CD4-positive, alpha-beta T cell treated with Interleukin-2 at 100 ng/mL for 4 hours (primary cell): Measurements from ENCODE around the gene OGFR.
"Not testable (repeated sequence)": the region's sequence is repeated elsewhere in the genome, so short reads cannot be mapped to it uniquely, and the experiment has no call there.

Source experiments
- DNase-seq: peaks from one replicate; pipeline ENCODE4 v3.0.0-alpha.2; 2020; ENCODE audit warnings: low spot score

OGFR gene

GRCh38 chr20:62838128-62838891 lies 33.7 kb downstream of the OGFR start:
- DNase-seq: no peak

- DNase-seq: no peak
Measured at GRCh38 chr20:62839261-62839660, 34.6 kb downstream of the OGFR start.

- DNase-seq: no peak
Measured at GRCh38 chr20:62839816-62840215, 35.2 kb downstream of the OGFR start.

- DNase-seq: no peak
Measured at GRCh38 chr20:62840244-62841197, 35.9 kb downstream of the OGFR start.

- no peak for DNase-seq
Measured at GRCh38 chr20:62841705-62842212, 37.1 kb downstream of the OGFR start.

- no peak for DNase-seq
Measured at GRCh38 chr20:62843656-62844055, 39.0 kb downstream of the OGFR start.

- DNase-seq: no peak
Measured at GRCh38 chr20:62844182-62844581, 39.5 kb downstream of the OGFR start.

- no peak for DNase-seq
Measured at GRCh38 chr20:62845416-62846160, 41.0 kb downstream of the OGFR start.

GRCh38 chr20:62846166-62846890 lies 41.7 kb downstream of the OGFR start:
- DNase-seq: no peak

GRCh38 chr20:62848917-62849316 lies 44.3 kb downstream of the OGFR start:
- not testable (repeated sequence) for DNase-seq

GRCh38 chr20:62849431-62849830 lies 44.8 kb downstream of the OGFR start:
- DNase-seq: no peak

GRCh38 chr20:62850333-62850974 lies 45.8 kb downstream of the OGFR start:
- no peak for DNase-seq

- no peak for DNase-seq
Measured at GRCh38 chr20:62852196-62852595, 47.6 kb downstream of the OGFR start.

GRCh38 chr20:62852841-62853240 lies 48.2 kb downstream of the OGFR start:
- DNase-seq: no peak

GRCh38 chr20:62853304-62853703 lies 48.7 kb downstream of the OGFR start:
- DNase-seq: not testable (repeated sequence)

GRCh38 chr20:62854121-62854520 lies 49.5 kb downstream of the OGFR start:
- no peak for DNase-seq

- DNase-seq: no peak
Measured at GRCh38 chr20:62855120-62855519, 50.5 kb downstream of the OGFR start.

- no peak for DNase-seq
Measured at GRCh38 chr20:62856931-62857619, 52.4 kb downstream of the OGFR start.

GRCh38 chr20:62858058-62858830 lies 53.6 kb downstream of the OGFR start:
- no peak for DNase-seq

- no peak for DNase-seq
Measured at GRCh38 chr20:62859721-62860120, 55.1 kb downstream of the OGFR start.
